ENCODE results near the gene ADAMTS5. TPM values are rescaled to one million over a fixed set of nuclear protein-coding genes. Genes with fewer than 3 reads are reported as not detected.

Gene ADAMTS5
- total RNA-seq (ENCODE audit: insufficient read depth, low replicate concordance), result 5.3 TPM

DNA sequence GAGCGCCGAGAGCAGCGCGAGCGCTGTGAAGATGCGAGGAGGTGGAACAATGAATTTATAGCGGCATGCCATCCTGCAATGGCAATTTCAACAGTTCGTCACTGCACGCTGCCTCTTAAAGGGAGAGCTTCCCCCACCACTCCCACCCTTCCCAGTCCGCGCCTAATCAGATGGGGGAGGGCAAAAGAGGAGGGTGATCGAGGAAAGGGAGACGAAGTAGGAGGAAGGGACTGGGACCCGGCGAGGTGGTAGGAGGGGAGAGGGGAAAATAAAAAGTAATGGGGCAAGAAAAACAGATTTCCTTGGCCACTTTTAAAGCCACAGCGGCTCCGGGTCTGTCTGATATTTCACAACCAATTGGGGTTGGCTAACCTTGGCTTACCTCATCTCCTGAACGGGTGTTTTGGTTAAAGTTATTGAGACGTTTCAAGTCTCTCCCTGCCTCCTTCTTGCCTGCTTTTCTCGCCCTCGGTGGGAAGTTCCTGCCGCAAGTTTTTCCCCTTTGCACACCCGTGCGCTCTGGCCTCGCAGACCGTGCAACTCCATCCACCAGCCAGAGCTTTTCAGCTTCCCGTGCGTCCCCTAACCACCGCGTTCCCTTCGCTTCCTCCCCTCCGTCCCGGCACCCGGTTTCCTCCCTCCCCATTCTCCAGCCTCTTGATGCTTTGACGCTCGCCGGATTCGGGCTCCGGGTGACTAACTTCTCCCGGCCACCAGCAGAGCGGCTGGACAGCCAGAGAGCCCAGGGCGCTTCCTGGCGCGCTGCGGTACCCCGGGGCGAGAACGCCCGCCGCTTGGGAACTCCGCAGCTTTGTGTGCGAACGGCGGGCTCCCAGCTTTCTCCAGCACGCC lies at the start of gene ADAMTS5:
Gene ADAMTS5 (minus strand): TSS at position 27 of the 852 bp plus-strand sequence. CDS start 697 bp downstream, outside the sequence.
- peak; percentile 59 for DNase-seq (ENCODE audit: low spot score)

DNA sequence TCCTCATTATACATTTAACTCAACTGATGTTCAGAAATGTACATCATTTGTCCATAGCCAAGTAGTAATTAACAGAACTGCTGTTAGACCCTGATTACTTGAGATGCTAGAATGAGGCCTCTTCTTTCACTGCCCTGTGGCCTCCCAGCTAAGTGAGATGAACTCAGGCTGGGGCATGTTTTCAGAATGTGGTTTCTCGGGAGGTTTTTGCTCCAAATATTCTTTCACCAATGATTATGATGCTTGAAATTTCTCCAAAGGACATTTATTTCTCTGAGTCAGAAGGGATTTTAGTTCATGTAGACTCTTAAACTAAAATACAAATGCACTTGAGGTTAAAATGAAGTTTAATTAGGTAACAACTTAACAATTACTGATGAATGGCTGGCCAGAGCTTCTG lies 34.6 kb upstream of the ADAMTS5 start:
- DNase-seq (ENCODE audit: low spot score), result no peak

DNA sequence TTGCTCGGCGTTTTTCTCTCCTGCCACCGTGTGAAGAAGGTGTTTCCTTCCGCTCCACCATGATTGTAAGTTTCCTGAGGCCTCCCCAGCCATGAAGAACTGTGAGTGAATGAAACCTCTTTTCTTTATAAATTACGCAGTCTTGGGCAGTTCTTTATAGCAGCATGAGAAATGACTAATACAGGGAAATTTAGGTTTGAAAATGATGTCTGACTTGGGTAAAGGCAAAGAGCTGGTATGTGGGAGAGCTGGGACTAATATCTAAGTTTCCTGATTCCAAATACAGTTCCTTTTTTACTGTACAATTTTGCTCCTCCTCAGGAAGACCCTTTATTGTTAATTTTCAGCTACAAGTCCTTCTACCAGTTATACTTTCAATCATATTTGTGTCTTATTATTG lies 16.7 kb upstream of the ADAMTS5 start:
- DNase-seq (ENCODE audit: low spot score), result no peak

DNA sequence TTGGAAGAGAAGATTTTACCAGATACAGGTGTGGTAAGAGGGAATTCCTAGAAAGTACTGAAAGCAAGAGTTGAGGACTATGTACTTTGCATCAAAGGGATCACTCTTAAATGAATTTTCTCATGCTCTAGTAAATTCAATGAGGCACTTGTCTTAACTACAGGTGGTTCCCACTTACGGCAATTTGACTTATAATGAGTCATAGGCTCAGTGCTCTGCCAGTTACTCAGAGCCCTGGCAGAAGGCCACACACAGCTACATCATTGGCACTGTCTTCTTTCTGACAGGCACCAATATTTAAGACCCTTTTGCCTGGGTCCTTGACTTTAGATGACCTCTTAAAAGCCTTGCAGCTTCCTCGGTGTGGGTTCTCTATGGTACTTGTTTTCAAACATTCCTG lies 15.9 kb upstream of the ADAMTS5 start:
- DNase-seq (ENCODE audit: low spot score), result no peak

DNA sequence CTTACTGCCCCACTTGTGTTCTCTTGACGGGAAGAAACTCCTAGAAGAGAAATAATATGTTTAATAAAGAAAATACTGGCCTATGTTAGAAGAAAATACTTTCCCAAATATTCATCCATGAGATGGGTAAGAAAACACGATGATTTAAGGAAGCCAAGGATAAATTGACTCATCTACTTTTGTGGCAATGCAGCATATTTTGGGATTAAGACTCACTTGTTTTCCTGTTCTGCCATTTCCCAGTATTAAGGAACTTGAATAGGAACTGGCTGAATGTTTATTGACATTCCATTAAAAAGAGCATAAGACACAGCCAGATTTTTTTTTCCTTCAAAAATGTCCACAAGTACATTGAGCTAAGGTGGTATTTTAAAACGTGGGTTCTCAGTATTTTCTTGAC lies 10.9 kb upstream of the ADAMTS5 start:
- no peak for DNase-seq (ENCODE audit: low spot score)

DNA sequence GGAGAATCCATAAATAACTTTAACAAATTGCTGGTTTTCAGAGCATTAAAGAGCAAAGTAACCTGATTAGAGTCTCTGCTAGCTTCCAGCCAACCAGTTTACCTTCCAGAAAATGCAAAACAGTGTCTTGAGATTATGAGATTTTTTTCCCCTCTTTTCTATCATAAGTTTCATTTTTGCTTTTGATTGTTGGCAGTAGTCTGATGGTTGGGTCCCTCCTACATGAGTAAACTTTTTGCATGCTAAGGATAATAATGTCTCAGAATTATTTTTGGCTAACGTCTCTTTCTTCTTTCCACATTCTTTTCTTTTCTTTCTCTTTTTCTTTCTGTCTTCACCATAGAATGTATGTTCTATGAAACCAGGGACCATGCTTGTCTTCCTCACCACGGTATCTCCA lies 6.3 kb upstream of the ADAMTS5 start:
- peak; percentile 20 for DNase-seq (ENCODE audit: low spot score)

DNA sequence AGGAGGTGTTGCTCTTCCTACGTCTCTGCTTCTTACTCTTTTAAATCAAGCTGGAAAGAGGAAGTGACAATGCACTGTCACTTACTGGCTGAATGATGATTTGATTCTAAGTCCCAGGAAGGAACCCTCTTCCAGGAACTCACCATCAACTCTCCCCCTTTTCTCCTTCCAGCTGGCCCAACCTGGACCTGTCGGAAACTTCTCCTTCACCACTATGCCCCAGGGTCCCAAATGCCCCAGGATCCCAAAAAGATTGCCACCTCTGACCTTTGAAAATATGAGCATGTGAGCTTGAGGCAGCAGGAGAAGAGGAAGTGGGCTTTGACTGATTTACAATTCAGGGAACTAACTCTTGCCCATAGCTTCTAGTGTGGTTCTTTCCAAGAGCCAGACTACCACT lies 5.3 kb upstream of the ADAMTS5 start:
- DNase-seq (ENCODE audit: low spot score), result no peak

DNA sequence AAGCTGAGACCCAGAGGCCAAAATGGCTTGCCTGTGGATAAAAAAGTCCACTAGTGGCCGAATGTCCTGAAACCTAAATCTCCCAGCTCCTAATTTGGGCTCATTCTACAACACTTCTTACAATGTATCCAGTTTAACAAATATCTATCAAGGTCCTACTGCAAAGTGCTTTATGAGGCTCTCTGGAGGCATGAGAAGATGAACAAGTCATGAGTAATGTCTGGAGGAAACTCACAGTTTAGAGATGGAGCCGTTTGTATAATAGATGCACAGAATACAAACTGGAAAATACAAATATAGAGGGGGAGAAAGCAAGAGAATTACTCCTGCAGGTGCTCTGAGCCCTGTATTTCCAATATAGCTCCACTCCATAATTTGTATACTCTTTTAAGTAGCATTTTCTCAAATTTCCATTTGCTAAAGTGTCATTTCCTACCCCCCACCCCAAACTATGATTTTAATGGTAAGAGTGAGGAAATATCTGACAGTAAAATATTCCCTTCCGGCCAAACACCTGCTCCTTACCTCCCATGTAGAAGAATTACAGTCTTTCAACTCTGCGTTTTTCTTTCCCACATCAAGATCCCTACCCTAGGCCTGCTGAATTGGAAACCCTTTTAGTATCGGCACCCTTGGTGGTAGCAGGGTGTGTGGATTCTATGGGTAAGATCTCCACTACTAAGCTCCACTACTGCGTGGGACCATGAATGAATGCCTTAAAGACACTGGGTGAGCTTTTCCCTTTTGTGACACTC lies 3.3 kb upstream of the ADAMTS5 start:
- no peak for DNase-seq (ENCODE audit: low spot score)

DNA sequence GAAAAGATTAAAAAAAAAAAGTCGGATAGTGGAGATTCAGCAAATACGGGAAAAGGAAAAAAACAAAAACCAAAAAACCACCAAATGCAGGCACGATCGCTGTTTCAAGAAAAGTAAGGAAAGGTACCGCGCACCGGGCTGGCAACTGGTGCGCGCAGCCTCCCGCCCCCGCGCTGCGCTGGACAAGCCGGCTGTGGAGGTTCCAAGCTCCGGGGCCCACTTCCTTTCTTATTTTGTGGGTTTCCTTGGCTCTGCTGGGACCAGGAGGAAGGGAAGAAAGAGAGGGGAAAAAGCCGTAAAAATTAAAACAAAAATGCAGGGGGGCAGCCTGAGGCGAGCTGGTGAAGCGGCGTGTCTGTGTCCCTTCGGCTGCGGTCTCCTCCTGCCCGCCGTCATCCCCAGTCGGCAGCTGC lies 233 bp downstream of the ADAMTS5 start:
- DNase-seq (ENCODE audit: low spot score), result no peak

DNA sequence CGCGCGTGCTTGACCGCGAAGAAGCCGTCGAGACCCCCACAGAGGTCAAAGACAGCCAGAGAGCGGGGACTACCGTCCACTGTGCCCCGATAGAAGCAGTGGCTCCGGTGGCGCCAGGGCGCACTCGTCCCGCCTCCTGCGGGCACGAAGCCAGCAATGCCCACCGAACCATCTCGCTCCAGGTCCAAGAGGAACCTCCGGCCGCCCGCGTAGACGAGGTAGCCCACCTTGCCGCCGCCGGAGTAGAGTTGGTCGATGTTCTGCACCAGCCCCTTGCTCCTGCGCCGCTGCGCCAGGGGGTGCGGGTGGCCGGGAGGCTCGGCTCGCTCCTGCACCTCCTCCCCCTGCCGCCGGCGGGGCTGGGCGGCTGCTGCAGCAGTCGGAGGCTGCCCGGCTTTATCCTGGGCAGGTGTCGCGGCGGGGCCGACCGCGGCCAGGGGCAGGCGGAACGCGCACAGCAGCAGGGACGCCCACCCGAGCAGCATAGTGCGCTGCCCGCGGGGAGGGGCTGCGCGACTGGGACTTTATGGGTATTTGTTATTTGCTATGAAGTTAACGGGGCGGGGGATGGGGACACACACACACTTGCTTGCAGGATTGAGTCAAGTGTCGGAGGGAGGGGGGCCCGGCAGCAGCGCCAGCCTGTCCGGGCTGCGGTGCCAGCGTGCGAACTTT lies 844 bp downstream of the ADAMTS5 start:
- peak; percentile 36 for DNase-seq (ENCODE audit: low spot score)

DNA sequence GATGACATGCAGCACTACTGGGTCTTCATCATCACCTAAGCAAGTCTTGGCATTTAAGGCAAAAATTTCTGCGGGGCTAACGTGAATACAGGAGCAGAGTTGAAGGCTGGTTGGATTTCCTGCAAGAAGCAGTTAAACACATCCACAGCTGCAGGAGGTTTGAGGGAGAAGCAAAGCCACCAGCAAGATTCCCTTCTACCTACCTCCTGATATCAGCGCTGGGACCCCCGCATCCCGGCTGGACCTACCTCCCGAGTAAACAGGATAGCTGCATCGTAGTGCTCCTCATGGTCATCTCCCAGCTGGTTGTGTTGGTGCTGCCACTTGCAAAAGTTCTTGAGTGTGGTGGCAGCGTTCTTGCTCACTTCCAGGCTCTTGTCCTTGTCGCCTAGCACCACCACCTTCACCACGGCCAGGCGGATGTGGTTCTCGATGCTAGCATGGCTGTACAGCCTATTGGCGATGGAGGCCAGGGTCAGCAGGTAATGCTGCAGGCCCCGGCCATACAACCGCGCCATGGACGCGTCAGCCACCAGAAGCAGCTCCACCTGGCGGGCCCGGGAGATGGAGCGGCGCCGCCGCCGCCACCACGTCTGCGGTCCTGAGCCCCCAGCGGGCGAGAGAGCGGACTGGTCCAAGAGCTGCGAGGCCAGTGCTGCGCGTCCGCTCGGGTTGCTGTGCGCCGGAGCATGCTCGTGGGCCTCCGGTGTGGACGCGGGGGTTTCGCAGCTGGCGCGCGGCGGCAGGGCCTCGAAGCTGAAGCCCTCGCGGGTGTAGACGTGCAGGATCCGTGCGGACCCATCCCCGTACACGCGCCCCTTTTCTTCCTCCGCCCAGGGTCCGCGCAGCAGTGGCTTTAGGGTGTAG lies 1.6 kb downstream of the ADAMTS5 start:
- peak; percentile 23 for DNase-seq (ENCODE audit: low spot score)

DNA sequence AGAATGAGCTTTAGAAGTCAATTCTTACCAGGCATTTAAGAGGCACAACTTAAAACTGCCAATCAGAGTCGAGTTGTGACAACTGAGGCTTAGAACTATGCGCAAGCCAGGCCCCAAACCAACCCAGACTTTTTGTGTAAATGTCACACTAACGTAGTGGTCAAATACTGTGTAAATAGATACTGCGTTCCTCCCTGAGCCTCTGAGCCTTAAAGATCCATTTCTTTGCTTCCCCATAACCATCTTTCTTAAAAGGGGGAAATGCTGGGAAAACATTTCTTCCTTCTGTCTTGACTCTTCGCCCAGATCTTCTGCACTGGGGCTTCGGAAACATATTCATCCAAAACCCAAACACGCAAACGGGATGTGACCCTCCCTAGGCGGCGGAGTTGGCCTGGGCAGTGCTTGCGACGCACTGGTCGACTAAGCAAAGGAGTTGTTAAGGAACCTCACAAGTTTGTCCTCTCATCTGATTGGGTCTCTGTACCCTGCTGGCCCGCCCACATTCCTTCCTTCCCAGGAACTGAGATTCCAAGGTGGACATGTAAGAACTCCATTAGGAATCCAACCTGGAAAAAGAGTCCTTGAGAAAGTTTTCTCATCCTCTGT lies 2.6 kb downstream of the ADAMTS5 start:
- peak; percentile 62 for DNase-seq (ENCODE audit: low spot score)

DNA sequence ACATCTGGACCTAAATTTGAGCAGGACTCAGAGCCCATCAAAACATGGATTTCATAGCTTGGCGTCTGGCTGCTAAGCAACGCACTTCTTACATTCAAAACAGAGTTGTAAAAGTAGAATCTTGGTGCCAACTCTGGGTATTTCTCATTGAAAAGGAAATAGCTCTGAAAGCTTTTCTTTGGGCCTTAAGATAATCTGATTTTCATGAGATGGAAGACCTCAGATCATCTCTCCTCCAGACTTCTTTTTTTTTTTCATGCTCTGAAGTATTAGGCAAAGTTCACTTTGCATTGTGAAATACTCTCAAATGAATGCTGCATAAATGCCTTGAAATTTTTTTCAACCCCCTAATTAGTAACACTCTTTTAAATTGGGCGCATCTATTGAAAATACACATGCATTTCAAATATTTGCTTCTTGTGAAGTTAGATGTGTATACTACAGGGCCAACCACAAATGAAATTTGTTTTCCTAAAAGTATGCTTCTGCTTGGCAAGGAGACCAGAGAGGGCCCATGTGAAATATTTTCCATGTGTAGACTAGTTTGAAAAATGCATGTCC lies 4.2 kb downstream of the ADAMTS5 start:
- DNase-seq (ENCODE audit: low spot score), result peak; percentile 83

DNA sequence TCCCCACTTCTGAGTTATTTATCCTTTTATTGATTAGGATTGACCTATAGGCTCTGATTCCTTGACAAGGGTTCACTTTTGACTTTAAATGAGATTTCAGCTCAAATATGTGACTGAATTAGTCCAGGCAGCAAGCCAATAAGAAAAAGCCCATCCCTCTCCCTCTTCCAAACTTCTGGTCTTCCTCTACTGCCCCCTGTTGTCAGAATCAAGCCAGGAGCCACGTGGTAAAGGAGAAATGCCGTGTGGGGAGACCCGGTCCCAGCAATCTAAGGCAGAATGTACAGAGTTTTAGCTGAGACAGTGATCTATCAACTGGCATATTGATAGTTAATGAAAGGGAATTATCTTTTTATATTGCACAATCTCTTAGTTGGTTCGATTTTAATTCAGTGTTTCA lies 5.2 kb downstream of the ADAMTS5 start:
- DNase-seq (ENCODE audit: low spot score), result no peak

DNA sequence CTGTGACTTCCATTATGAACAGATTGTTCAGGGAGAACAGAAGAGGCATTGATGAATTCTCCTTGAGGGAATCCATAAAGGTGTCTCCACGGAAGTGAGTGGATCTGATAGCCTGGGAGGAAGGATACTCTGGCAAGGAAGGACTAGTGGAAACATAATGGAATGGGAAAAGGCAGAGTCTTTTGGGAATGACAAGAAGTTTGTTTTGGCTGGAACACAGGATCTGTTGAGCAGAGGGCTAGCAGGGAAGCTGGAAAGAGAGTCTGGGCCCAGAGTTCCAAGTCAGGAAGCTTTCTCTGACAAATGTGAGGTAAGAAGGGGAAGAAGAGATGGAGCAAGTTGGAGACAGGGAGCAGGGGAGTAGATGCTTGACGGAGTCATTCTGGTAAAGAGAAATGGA lies 8.1 kb downstream of the ADAMTS5 start:
- DNase-seq (ENCODE audit: low spot score), result no peak

DNA sequence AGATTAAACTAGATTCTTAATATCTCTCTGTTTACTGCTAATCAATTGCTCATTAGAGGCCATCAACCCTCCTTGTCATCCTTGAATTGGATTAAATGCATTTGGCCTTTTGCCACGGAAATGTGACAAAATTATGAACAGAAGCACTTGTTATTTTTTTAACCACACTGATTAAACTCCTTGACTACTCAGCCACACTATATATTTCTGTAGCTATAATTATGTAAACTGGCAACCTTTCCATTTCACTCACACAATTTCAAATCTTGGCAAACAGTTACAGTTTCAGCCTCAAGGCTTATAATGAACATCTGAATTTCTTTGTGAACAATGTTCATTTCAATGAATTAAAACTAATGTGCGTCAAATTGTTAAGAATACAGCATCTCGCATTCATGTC lies 10.1 kb downstream of the ADAMTS5 start:
- no peak for DNase-seq (ENCODE audit: low spot score)

DNA sequence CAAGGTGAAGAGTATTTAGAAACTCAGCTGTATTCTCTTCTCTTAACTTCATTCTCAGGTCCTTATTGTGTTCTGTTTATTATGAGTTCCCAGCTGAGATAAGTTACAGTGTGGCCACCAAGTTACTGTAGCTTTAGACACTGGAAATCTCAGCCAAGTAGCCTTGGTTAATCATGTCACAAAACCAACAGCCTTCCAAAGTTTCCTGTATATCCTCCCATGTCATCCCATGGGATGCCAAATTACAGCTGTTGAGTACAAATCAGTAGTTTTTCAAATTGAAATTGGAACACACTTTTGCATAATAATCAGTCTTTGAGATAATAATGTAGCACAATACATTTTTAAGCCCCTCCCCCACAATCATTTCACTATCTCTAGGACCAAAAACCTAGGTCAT lies 10.7 kb downstream of the ADAMTS5 start:
- no peak for DNase-seq (ENCODE audit: low spot score)

DNA sequence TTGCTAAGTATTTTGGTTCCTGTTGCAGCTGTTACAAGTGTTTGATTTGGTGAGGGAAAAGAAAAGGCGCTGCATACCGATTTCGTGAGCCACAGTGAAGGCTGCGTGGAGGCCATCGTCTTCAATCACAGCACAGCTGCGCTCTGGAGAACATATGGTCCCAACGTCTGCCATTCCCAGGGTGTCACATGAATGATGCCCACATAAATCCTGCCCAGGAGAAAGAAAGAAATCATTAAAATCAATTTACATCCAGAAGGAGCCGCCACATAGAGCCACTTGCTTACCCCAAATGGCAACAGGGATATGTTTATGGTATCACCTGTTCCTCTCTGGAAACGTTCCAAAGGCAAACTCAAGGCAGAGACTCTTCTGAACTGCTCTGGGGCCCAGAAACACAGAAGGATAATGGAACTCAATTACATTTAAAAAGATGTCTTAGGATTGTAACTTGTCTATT lies 12.2 kb downstream of the ADAMTS5 start:
- DNase-seq (ENCODE audit: low spot score), result no peak

DNA sequence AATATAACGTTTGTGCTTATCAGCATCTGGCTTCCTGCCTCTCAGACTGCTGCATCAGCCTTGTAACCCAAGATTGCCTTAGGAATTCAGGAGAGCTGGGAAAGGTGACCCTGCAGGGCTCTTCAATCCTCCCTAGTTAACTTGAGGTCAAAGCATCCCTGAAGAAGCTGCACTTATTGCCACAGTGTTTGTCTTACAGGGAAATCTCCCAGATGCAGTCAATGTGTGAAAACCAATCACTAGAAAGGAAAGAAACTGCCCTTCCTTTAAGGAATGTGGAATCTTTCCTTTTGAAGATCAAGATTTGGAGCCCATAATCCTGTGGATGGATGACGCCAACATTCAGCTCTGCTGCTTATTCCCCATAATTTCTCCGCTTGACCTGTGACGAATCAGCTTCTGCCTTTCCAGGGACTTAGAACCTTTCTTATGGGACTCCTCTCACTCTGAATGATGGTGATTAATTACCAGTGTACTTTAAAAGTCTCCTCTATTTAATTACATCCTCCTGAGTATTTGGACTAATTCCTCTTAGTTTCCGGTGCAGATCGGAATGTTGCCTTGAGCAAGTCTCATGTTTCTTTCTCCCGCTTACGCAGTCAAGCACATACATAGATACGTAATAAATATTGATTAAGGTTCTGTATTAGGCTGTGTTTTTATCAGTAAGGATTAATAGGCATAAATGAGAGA lies 14.4 kb downstream of the ADAMTS5 start:
- DNase-seq (ENCODE audit: low spot score), result peak; percentile 90

DNA sequence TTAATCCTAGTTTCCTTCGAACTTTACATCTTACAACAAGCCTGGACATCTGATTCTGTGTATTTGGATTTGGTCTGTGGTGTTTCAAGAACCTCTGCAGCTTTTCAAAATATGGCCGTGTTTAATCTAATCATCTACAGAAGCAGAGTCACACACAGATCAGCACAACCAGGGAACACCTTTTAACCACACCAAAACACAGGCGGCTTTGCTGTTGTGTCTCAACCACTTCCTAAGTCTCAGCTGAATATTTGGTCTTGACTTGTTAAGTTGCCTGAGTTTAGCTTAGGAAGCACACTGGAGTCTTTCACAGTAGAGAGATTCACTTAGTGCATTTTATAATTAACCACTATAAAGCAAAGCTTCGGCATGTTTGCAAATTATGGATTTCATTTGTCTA lies 17.1 kb downstream of the ADAMTS5 start:
- DNase-seq (ENCODE audit: low spot score), result no peak
